Tibial nerve (tissue), 3 donors: Measurements from ENCODE around the gene SEPTIN12.

Source experiments
- CTCF ChIP-seq, 5 experiments: fragments of 200-600 bp in 3 of 5; fragments of 450-650 bp in 2 of 5; sonication (generic) in 3 of 5; IDR thresholded peaks; one replicate each; pipeline ENCODE4 v1.5.1; 2016 to 2019; ENCODE audit warnings: antibody characterized with exemption in 5 of 5, mild to moderate bottlenecking in 3 of 5, moderate library complexity in 2 of 5
- POLR2A ChIP-seq, 2 donors: fragments of 450-650 bp; IDR thresholded peaks; one replicate each; pipeline ENCODE4 v1.6.1; 2017; ENCODE audit warnings: antibody characterized with exemption in 2 of 2, mild to moderate bottlenecking in 2 of 2, moderate library complexity in 2 of 2

GRCh38 chr16:4831616-4832015 is 43.5 kb upstream of the SEPTIN12 start:
- no peak for TF ChIP-seq CTCF (IDR thresholded peaks at IDR 0.05)
- no peak for TF ChIP-seq POLR2A (IDR thresholded peaks at IDR 0.05)
